ENCODE data around the gene DHX30. TPM values are rescaled to one million over a fixed set of nuclear protein-coding genes. Genes with fewer than 3 reads are reported as not detected.
A peak's percentile ranks its signal among the peaks of the same experiment; 100 is the strongest.

The DHX30 gene
- total and polyA plus RNA-seq, 9 of the 15 experiments (the other 6 are each of a cell fraction or from before 2014, with no cell fraction given): 12.3 to 158 (median 79.0) TPM

DNA sequence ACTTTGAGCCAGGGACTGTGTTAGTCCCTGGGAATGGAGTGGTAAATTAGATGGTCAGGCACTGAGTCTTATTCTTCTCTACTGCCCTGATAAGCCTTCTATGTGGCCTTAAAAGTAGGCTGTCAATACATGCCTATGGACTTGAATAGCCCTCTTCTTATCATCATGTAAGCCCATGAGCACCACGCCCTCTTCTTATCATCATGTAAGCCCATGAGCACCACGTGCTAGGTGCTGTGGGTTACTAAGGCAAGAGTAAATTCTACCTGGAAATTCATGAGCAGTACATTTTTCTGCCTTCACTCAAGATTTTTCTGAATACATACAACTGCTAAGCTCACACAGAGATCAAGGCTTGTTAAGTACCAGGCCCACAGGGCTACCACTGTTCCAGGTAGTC lies 68.5 kb downstream of the DHX30 start (continued):
- TF ChIP-seq ZNF764 (CRISPR knock-in tag; IDR thresholded peaks at IDR 0.05; ENCODE audit: low read depth) (no peak), ZNF232 (CRISPR knock-in tag; IDR thresholded peaks at IDR 0.05) (no peak), HES1 (IDR thresholded peaks at IDR 0.05; ENCODE audit: low read depth) (peak; percentile 46; the same call in 1 of the 2 replicates), ARID2 (IDR thresholded peaks at IDR 0.05) (no peak), CHCHD3 (CRISPR knock-in tag; IDR thresholded peaks at IDR 0.05) (no peak), BRD4 (IDR thresholded peaks at IDR 0.05) (no peak), U2AF1 (optimal IDR thresholded peaks at IDR 0.05; ENCODE audit: low read depth, low read length) (no peak), KAT7 (CRISPR knock-in tag; IDR thresholded peaks at IDR 0.05; ENCODE audit: borderline replicate concordance) (no peak), SOX6 (IDR thresholded peaks at IDR 0.05) (peak; percentile 58), ZNF695 (CRISPR knock-in tag; IDR thresholded peaks at IDR 0.05) (no peak), JUN (IDR thresholded peaks at IDR 0.05; ENCODE audit: borderline replicate concordance, low read depth, low read length) (peak; percentile 30; the same call in 1 of the 2 replicates), JUN (CRISPR knock-in tag; IDR thresholded peaks at IDR 0.05; ENCODE audit: borderline replicate concordance) (no peak), RFX7 (CRISPR knock-in tag; IDR thresholded peaks at IDR 0.05) (no peak), XRCC3 (IDR thresholded peaks at IDR 0.05) (no peak), EP400 (IDR thresholded peaks at IDR 0.05) (peak; percentile 65; the same call in 1 of the 2 replicates), PTBP1 (IDR thresholded peaks at IDR 0.05; ENCODE audit: low read depth, low read length) (no peak), CHAMP1 (IDR thresholded peaks at IDR 0.05) (no peak)
- TF ChIP-seq, protein P1, sequence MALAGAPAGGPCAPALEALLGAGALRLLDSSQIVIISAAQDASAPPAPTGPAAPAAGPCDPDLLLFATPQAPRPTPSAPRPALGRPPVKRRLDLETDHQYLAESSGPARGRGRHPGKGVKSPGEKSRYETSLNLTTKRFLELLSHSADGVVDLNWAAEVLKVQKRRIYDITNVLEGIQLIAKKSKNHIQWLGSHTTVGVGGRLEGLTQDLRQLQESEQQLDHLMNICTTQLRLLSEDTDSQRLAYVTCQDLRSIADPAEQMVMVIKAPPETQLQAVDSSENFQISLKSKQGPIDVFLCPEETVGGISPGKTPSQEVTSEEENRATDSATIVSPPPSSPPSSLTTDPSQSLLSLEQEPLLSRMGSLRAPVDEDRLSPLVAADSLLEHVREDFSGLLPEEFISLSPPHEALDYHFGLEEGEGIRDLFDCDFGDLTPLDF (CRISPR knock-in tag; IDR thresholded peaks at IDR 0.05): no peak
- TF ChIP-seq, protein P2, sequence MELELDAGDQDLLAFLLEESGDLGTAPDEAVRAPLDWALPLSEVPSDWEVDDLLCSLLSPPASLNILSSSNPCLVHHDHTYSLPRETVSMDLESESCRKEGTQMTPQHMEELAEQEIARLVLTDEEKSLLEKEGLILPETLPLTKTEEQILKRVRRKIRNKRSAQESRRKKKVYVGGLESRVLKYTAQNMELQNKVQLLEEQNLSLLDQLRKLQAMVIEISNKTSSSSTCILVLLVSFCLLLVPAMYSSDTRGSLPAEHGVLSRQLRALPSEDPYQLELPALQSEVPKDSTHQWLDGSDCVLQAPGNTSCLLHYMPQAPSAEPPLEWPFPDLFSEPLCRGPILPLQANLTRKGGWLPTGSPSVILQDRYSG (tag; conservative IDR thresholded peaks at IDR 0.05; ENCODE audit: low read depth): no peak
- TF ChIP-seq, protein P3, sequence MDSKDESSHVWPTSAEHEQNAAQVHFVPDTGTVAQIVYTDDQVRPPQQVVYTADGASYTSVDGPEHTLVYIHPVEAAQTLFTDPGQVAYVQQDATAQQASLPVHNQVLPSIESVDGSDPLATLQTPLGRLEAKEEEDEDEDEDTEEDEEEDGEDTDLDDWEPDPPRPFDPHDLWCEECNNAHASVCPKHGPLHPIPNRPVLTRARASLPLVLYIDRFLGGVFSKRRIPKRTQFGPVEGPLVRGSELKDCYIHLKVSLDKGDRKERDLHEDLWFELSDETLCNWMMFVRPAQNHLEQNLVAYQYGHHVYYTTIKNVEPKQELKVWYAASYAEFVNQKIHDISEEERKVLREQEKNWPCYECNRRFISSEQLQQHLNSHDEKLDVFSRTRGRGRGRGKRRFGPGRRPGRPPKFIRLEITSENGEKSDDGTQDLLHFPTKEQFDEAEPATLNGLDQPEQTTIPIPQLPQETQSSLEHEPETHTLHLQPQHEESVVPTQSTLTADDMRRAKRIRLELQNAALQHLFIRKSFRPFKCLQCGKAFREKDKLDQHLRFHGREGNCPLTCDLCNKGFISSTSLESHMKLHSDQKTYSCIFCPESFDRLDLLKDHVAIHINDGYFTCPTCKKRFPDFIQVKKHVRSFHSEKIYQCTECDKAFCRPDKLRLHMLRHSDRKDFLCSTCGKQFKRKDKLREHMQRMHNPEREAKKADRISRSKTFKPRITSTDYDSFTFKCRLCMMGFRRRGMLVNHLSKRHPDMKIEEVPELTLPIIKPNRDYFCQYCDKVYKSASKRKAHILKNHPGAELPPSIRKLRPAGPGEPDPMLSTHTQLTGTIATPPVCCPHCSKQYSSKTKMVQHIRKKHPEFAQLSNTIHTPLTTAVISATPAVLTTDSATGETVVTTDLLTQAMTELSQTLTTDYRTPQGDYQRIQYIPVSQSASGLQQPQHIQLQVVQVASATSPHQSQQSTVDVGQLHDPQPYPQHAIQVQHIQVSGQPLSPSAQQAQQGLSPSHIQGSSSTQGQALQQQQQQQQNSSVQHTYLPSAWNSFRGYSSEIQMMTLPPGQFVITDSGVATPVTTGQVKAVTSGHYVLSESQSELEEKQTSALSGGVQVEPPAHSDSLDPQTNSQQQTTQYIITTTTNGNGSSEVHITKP (IDR thresholded peaks at IDR 0.05; ENCODE audit: partially characterized antibody): no peak
